HepG2 (cell line): ENCODE results near the gene SUPT6H. TPM values are rescaled to one million over a fixed set of nuclear protein-coding genes. Genes with fewer than 3 reads are reported as not detected.

Experiments
- CCAR2 ChIP-seq: fragments of 200-400 bp; formaldehyde crosslinking; optimal IDR thresholded peaks from 2 replicates; pipeline ENCODE3; 2018; ENCODE audit warnings: low read depth, mild to moderate bottlenecking, low read length, moderate library complexity
- EED ChIP-seq: sonication (generic); formaldehyde crosslinking; IDR thresholded peaks from 2 replicates; pipeline ENCODE4 v1.5.0; 2020; ENCODE audit warnings: mild to moderate bottlenecking, missing genetic modification reagents
- ERF ChIP-seq: IDR thresholded peaks from 2 replicates; pipeline ENCODE4 v1.6.1; 2018; ENCODE audit warnings: missing biosample characterization, missing genetic modification reagents
- HDAC6 ChIP-seq: fragments of 200-600 bp; sonication (generic); IDR thresholded peaks from 2 replicates; pipeline ENCODE4 v1.7.0; 2017; ENCODE audit warnings: mild to moderate bottlenecking, antibody characterized with exemption, low read length, low read depth
- HNF1B ChIP-seq: sonication (generic); formaldehyde crosslinking; IDR thresholded peaks from 2 replicates; pipeline ENCODE4 v1.5.1; 2020; ENCODE audit warnings: mild to moderate bottlenecking, moderate library complexity, missing genetic modification reagents
- HNRNPH1 ChIP-seq: fragments of 200-400 bp; formaldehyde crosslinking; optimal IDR thresholded peaks from 2 replicates; pipeline ENCODE3; 2017; ENCODE audit warnings: mild to moderate bottlenecking, low read depth, low read length
- HNRNPLL ChIP-seq: fragments of 200-400 bp; formaldehyde crosslinking; IDR thresholded peaks from 2 replicates; pipeline ENCODE4 v1.6.1; 2017; ENCODE audit warnings: mild to moderate bottlenecking, low read depth, low read length; ENCODE audit not compliant: poor library complexity, severe bottlenecking
- JDP2 ChIP-seq: sonication (generic); formaldehyde crosslinking; IDR thresholded peaks from 2 replicates; pipeline ENCODE4 v1.8.1; 2022; ENCODE audit warnings: missing genetic modification reagents, borderline replicate concordance
- KDM2A ChIP-seq: sonication (generic); formaldehyde crosslinking; IDR thresholded peaks from 2 replicates; pipeline ENCODE4 v1.4.0; 2020; ENCODE audit warnings: low read depth, missing genetic modification reagents, borderline replicate concordance
- MXI1 ChIP-seq: IDR thresholded peaks from 3 replicates; pipeline ENCODE4 v1.6.1; 2012; ENCODE audit warnings: low read depth, low read length, inconsistent platforms, borderline replicate concordance
- RXRA ChIP-seq: sonication (generic); formaldehyde crosslinking; IDR thresholded peaks from 2 replicates; pipeline ENCODE4 v1.5.1; 2020; ENCODE audit warnings: missing genetic modification reagents
- SMAD3 ChIP-seq: sonication (generic); formaldehyde crosslinking; IDR thresholded peaks from 2 replicates; pipeline ENCODE4 v1.4.0; 2020; ENCODE audit warnings: missing genetic modification reagents
- ZKSCAN1 ChIP-seq: fragments of 150-350 bp; IDR thresholded peaks from 2 replicates; pipeline ENCODE4 v1.6.1; 2014; ENCODE audit warnings: low read length
- ZMAT5 ChIP-seq: sonication (generic); formaldehyde crosslinking; IDR thresholded peaks from 2 replicates; pipeline ENCODE4 v1.5.0; 2020; ENCODE audit warnings: mild to moderate bottlenecking, low read depth, missing genetic modification reagents, borderline replicate concordance
- ZNF367 ChIP-seq: sonication (generic); formaldehyde crosslinking; IDR thresholded peaks from 2 replicates; pipeline ENCODE4 v1.4.0; 2020; ENCODE audit warnings: missing genetic modification reagents, borderline replicate concordance
- ZNF616 ChIP-seq: sonication (generic); formaldehyde crosslinking; IDR thresholded peaks from 2 replicates; pipeline ENCODE4 v1.5.0; 2020; ENCODE audit warnings: low read depth, mild to moderate bottlenecking, missing genetic modification reagents
- polyA plus RNA-seq, 8 experiments: library from polyadenylated mRNA; depleted of rRNA in 3 of 8; stranded (reverse) in 7 of 8; unstranded in 1 of 8; fragments of >200 nt; fragmentation: Illumina TruSeq in 4 of 8; extraction: Trizol in 4 of 8; gene quantifications; 2 replicates each; pipeline versions ENCODE4 v1.2.1 to v1.2.3, GENCODE V29; 2011 to 2016; ENCODE audit warnings: low read depth in 4 of 8, missing spikeins in 1 of 8, mixed read lengths in 1 of 8; ENCODE audit not compliant: insufficient read depth in 1 of 8
- total RNA-seq, 5 experiments: library from RNA; depleted of rRNA; stranded (reverse); fragments of >200 nt; fragmentation: Illumina TruSeq; extraction: Trizol; gene quantifications; 2 replicates each; pipeline ENCODE4 v1.2.3, GENCODE V29; 2016; ENCODE audit warnings: low read depth in 1 of 5
- TF ChIP-seq, protein P1 (sequence below): sonication (generic); formaldehyde crosslinking; IDR thresholded peaks from 2 replicates; pipeline ENCODE4 v1.4.0; 2020; ENCODE audit warnings: mild to moderate bottlenecking, missing genetic modification reagents
- TF ChIP-seq, protein P2 (sequence below): sonication (generic); formaldehyde crosslinking; IDR thresholded peaks from 2 replicates; pipeline ENCODE4 v1.9.0; 2021; ENCODE audit warnings: missing genetic modification reagents, mild to moderate bottlenecking, borderline replicate concordance

Gene SUPT6H
- total and polyA plus RNA-seq, 2 of the 13 experiments (the other 11 are each of a cell fraction or from before 2014, with no cell fraction given) = 32.7 to 39.9 TPM

- no peak for TF ChIP-seq ZKSCAN1
- TF ChIP-seq HDAC6 = no peak
- TF ChIP-seq, protein P1, sequence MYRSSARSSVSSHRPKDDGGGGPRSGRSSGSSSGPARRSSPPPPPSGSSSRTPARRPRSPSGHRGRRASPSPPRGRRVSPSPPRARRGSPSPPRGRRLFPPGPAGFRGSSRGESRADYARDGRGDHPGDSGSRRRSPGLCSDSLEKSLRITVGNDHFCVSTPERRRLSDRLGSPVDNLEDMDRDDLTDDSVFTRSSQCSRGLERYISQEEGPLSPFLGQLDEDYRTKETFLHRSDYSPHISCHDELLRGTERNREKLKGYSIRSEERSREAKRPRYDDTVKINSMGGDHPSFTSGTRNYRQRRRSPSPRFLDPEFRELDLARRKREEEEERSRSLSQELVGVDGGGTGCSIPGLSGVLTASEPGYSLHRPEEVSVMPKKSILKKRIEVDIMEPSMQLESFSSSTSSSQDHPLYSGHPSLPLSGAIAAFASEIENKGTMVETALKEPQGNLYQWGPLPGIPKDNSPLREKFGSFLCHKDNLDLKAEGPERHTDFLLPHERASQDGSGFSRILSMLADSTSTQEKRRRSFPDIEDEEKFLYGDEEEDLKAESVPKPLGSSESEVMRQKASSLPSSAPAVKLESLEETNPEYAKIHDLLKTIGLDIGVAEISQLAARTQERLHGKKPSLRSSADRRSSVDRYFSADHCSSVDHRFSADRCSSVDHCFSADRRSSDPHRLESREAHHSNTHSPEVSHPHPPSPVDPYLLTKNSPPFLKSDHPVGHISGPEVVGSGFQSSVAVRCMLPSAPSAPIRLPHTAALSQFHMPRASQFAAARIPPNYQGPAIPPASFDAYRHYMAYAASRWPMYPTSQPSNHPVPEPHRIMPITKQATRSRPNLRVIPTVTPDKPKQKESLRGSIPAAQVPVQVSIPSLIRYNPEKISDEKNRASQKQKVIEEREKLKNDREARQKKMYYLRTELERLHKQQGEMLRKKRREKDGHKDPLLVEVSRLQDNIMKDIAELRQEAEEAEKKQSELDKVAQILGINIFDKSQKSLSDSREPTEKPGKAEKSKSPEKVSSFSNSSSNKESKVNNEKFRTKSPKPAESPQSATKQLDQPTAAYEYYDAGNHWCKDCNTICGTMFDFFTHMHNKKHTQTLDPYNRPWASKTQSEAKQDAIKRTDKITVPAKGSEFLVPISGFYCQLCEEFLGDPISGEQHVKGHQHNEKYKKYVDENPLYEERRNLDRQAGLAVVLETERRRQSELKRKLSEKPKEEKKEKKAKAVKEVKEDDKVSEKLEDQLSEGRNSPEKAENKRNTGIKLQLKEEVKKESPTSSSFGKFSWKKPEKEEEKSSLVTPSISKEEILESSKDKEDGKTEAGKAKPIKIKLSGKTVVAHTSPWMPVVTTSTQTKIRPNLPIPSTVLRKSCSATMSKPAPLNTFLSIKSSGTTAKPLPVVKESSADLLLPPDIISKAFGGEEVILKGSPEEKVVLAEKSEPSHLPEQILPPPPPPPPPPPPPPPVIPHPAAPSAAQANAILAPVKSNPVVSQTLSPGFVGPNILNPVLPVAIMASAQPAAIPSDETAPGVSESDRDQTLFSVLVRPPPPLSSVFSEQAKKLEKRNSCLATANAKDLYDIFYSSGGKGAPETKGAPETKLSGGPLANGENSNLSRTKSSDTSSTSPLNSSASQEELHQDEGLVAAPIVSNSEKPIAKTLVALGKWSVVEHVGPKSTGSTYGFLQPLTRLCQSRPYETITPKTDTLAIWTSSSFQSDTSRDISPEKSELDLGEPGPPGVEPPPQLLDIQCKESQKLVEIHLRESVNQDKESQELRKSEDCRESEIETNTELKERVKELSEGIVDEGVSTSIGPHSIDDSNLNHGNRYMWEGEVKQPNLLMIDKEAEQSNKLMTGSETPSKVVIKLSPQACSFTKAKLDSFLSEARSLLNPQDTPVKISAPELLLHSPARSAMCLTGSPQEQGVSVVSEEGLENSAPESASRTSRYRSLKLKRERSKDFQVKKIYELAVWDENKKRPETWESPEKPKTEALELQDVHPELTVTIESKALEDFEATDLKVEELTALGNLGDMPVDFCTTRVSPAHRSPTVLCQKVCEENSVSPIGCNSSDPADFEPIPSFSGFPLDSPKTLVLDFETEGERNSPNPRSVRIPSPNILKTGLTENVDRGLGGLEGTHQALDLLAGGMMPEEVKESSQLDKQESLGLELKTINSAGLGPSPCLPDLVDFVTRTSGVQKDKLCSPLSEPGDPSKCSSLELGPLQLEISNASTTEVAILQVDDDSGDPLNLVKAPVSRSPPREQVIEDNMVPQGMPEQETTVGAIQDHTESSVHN (CRISPR knock-in tag) = no peak; the same call in 1 of the 2 replicates
- peak; percentile 59; the same call in 1 of the 2 replicates for TF ChIP-seq KDM2A
- no peak for TF ChIP-seq ZNF367 (CRISPR knock-in tag)
- no peak; the same call in 1 of the 2 replicates for TF ChIP-seq HNF1B (CRISPR knock-in tag)
- TF ChIP-seq, protein P2, sequence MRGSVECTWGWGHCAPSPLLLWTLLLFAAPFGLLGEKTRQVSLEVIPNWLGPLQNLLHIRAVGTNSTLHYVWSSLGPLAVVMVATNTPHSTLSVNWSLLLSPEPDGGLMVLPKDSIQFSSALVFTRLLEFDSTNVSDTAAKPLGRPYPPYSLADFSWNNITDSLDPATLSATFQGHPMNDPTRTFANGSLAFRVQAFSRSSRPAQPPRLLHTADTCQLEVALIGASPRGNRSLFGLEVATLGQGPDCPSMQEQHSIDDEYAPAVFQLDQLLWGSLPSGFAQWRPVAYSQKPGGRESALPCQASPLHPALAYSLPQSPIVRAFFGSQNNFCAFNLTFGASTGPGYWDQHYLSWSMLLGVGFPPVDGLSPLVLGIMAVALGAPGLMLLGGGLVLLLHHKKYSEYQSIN (CRISPR knock-in tag) = no peak
- TF ChIP-seq RXRA (CRISPR knock-in tag) = peak; percentile 72
- TF ChIP-seq SMAD3 (CRISPR knock-in tag) = no peak
- no peak for TF ChIP-seq CCAR2
- no peak for TF ChIP-seq JDP2
- peak; percentile 84 for TF ChIP-seq HNRNPH1
- TF ChIP-seq MXI1 = peak; percentile 62; the same call in 1 of the 3 replicates
- 0 out of 2 replicates have a peak, but pooled peaks have one; percentile 65 for TF ChIP-seq ZNF616 (CRISPR knock-in tag)
- TF ChIP-seq HNRNPLL = peak; percentile 56
- TF ChIP-seq EED (CRISPR knock-in tag) = no peak
- TF ChIP-seq ZMAT5 (CRISPR knock-in tag) = no peak
- 0 out of 2 replicates have a peak, but pooled peaks have one; percentile 18 for TF ChIP-seq ERF (CRISPR knock-in tag)
Measured at GRCh38 chr17:28744972-28745785, 83.2 kb downstream of the SUPT6H start (continued).
